ENCODE results near the gene ATG7.

DNA sequence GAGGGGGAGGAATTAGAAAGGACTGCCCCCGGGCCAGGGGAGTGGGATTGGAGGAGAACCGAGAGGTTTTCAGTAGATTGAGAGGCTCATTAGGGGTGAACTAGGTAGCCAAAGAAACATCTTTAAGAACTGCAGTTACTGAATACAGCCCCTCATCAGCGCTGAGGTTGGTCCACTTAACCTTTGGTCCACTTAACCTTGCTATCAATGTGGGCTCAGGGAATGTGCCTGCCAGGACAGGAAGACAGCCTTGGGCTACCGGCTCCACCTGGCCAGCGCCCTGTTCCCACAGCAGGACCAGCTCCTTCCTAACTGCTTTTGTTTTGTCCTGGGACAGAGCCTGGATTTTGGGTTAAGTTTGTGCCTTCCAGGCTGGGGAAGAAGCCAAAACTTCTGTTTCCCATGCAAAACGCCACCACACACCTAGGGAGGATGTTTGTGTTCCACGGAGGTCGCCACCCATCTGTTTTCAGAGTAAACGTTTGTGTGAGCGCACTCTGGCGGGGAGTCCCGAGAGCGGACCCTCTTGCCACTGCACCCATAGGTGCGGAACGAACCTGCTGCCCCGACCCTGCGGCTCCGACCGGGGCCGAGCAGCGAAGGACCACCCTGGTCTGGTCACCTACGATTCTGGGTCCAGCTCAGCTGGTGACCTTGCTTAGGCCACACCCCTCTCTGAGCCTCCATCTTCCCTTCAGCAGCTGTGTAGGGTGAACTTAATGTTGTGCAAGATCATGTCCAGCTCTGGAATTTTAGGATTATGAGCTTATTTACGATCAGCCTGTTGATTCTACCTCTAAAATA lies 264.1 kb downstream of the ATG7 start:
- TF ChIP-seq, protein P1, sequence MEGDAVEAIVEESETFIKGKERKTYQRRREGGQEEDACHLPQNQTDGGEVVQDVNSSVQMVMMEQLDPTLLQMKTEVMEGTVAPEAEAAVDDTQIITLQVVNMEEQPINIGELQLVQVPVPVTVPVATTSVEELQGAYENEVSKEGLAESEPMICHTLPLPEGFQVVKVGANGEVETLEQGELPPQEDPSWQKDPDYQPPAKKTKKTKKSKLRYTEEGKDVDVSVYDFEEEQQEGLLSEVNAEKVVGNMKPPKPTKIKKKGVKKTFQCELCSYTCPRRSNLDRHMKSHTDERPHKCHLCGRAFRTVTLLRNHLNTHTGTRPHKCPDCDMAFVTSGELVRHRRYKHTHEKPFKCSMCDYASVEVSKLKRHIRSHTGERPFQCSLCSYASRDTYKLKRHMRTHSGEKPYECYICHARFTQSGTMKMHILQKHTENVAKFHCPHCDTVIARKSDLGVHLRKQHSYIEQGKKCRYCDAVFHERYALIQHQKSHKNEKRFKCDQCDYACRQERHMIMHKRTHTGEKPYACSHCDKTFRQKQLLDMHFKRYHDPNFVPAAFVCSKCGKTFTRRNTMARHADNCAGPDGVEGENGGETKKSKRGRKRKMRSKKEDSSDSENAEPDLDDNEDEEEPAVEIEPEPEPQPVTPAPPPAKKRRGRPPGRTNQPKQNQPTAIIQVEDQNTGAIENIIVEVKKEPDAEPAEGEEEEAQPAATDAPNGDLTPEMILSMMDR (IDR thresholded peaks at IDR 0.05) = no peak
- TF ChIP-seq, protein P2, sequence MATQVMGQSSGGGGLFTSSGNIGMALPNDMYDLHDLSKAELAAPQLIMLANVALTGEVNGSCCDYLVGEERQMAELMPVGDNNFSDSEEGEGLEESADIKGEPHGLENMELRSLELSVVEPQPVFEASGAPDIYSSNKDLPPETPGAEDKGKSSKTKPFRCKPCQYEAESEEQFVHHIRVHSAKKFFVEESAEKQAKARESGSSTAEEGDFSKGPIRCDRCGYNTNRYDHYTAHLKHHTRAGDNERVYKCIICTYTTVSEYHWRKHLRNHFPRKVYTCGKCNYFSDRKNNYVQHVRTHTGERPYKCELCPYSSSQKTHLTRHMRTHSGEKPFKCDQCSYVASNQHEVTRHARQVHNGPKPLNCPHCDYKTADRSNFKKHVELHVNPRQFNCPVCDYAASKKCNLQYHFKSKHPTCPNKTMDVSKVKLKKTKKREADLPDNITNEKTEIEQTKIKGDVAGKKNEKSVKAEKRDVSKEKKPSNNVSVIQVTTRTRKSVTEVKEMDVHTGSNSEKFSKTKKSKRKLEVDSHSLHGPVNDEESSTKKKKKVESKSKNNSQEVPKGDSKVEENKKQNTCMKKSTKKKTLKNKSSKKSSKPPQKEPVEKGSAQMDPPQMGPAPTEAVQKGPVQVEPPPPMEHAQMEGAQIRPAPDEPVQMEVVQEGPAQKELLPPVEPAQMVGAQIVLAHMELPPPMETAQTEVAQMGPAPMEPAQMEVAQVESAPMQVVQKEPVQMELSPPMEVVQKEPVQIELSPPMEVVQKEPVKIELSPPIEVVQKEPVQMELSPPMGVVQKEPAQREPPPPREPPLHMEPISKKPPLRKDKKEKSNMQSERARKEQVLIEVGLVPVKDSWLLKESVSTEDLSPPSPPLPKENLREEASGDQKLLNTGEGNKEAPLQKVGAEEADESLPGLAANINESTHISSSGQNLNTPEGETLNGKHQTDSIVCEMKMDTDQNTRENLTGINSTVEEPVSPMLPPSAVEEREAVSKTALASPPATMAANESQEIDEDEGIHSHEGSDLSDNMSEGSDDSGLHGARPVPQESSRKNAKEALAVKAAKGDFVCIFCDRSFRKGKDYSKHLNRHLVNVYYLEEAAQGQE (IDR thresholded peaks at IDR 0.05; ENCODE audit: insufficient read depth in 1 of 2, low read depth in 2 of 2, low read length in 1 of 2) = no peak
- no peak for TF ChIP-seq POLR2AphosphoS5 (IDR thresholded peaks at IDR 0.05; ENCODE audit: low read depth, low read length)
